PFSK-1 (cell line): ENCODE measurements around the gene PPM1L.

Source experiments
- FOXP2 ChIP-seq: optimal IDR thresholded peaks from 2 replicates; pipeline ENCODE3; 2011; ENCODE audit warnings: borderline replicate concordance, control low read depth, inconsistent platforms; ENCODE audit not compliant: insufficient read depth; ENCODE audit errors: extremely low read length, extremely low read depth
- POLR2AphosphoS5 ChIP-seq: IDR thresholded peaks from 2 replicates; pipeline ENCODE4 v1.6.1; 2012; ENCODE audit warnings: low read depth, mild to moderate bottlenecking, control low read depth, low read length, moderate library complexity
- REST ChIP-seq, 2 experiments: IDR thresholded peaks; 2 replicates each; pipeline versions ENCODE4 v1.6.1 to v1.8.0; 2011 to 2012; ENCODE audit warnings: low read depth in 2 of 2, low read length in 2 of 2, control low read depth in 1 of 2, inconsistent platforms in 1 of 2, mild to moderate bottlenecking in 1 of 2, moderate library complexity in 1 of 2; ENCODE audit not compliant: insufficient read depth in 1 of 2
- SIN3A ChIP-seq: IDR thresholded peaks from 2 replicates; pipeline ENCODE4 v1.6.1; 2012; ENCODE audit warnings: mild to moderate bottlenecking, low read length, moderate library complexity, borderline replicate concordance; ENCODE audit not compliant: insufficient read depth
- TAF1 ChIP-seq: IDR thresholded peaks from 2 replicates; pipeline ENCODE4 v1.6.1; 2012; ENCODE audit warnings: low read length, control low read depth, borderline replicate concordance; ENCODE audit not compliant: insufficient read depth

Gene PPM1L

GRCh38 chr3:160856450-160856849 lies 100.4 kb downstream of the PPM1L start:
- TF ChIP-seq SIN3A (no peak), POLR2AphosphoS5 (no peak), FOXP2 (no peak), REST (IDR thresholded peaks at IDR 0.05; ENCODE audit: insufficient read depth in 1 of 2, low read depth in 2 of 2, low read length in 2 of 2) (no peak), TAF1 (no peak)

- no peak for TF ChIP-seq FOXP2
- no peak for TF ChIP-seq TAF1
- no peak for TF ChIP-seq SIN3A
- TF ChIP-seq POLR2AphosphoS5, result no peak
- TF ChIP-seq REST (IDR thresholded peaks at IDR 0.05; ENCODE audit: insufficient read depth in 1 of 2, low read depth in 2 of 2, low read length in 2 of 2), result no peak
Observed at GRCh38 chr3:160857476-160858119, 101.6 kb downstream of the PPM1L start.

DNA sequence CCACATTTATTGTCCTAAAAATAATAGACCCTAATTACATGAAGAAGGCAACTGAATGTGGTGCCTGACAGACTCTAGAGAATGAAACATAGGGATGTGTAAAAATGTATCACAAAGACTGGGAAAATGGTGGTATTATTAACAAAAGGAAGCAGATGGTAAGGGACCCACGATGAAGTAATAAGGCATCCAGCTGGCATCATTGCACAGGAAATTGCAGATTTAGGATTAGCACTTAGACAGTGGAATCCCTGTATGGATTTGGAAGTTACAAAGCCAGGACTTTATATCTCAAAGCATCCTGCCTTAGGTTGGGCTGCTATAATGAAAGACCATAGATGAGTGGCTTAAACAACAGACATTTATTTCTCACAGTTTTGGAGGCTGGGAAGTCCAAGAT lies 104.3 kb downstream of the PPM1L start:
- TF ChIP-seq REST (IDR thresholded peaks at IDR 0.05; ENCODE audit: insufficient read depth in 1 of 2, low read depth in 2 of 2, low read length in 2 of 2) (no peak), FOXP2 (no peak), TAF1 (no peak)

DNA sequence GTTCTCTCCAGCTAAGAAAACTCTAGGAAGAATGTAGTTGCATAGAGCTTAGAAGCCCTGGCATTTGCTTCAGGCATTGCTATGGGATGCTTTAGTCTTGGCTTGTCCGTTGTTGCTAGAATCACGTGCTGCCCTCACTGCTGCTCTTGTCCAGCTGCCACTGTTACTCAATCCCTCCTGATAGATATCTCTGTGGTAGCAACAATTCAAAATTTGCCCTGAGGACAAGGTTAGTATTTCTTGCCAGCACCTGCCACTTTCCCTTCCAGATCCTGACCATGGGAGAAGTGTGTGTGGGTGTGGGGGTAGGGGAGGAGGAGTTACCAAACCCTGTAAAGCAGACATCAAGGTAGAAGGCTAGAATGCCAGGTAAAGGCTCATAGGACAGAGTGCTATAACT lies 113.8 kb downstream of the PPM1L start:
- no peak for TF ChIP-seq FOXP2
- no peak for TF ChIP-seq REST (IDR thresholded peaks at IDR 0.05; ENCODE audit: insufficient read depth in 1 of 2, low read depth in 2 of 2, low read length in 2 of 2)
- TF ChIP-seq TAF1, result no peak
- no peak for TF ChIP-seq SIN3A
- no peak for TF ChIP-seq POLR2AphosphoS5

DNA sequence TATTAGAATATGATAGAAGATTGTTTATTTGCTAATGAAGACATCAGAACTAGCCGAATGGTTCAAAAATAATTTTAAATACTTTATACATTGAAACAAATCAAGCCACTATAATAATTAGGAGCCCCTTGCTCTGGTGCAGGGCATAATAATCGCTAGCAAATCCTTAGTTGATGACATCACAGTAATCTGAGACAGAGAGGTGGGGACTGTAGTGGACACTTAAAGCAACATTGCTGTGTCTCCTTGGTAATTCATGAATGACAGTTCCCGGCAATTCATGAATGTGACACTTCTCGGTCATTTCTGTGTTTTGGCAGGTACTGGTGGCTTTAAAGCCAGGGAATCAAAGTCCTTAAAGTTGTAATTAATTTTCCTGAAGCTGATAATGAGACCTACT lies 114.3 kb downstream of the PPM1L start:
- TF ChIP-seq REST (IDR thresholded peaks at IDR 0.05; ENCODE audit: insufficient read depth in 1 of 2, low read depth in 2 of 2, low read length in 2 of 2), result no peak
